GM18868 (cell line): ENCODE measurements around the gene THSD4.

Experiments
- ATAC-seq: cut with Tn5 transposase; IDR thresholded peaks from one replicate; pipeline ENCODE4 v1.9.1; 2021; ENCODE audit warnings: mild to moderate bottlenecking, moderate library complexity; ENCODE audit not compliant: unreplicated experiment

The THSD4 gene

GRCh38 chr15:71808311-71809020 lies 693.2 kb downstream of the THSD4 start:
- ATAC-seq = no peak

- ATAC-seq = no peak
These were observed 694.1 kb downstream of the THSD4 start for GRCh38 chr15:71809346-71809745.

- ATAC-seq = no peak
These were observed 695.2 kb downstream of the THSD4 start, which contains the start of gene NR2E3 for GRCh38 chr15:71810256-71811035. Gene NR2E3 (plus strand): TSS chr15:71810554. CDS start chr15:71810744, 190 bp downstream.

GRCh38 chr15:71811036-71811736 lies 695.9 kb downstream of the THSD4 start:
- ATAC-seq = no peak

- no peak for ATAC-seq
These were observed 696.8 kb downstream of the THSD4 start for GRCh38 chr15:71811752-71812735.

GRCh38 chr15:71812966-71813722 lies 697.9 kb downstream of the THSD4 start:
- ATAC-seq = no peak

GRCh38 chr15:71813723-71814470 lies 698.6 kb downstream of the THSD4 start:
- ATAC-seq = no peak

- no peak for ATAC-seq
These were observed 700.0 kb downstream of the THSD4 start for GRCh38 chr15:71815301-71815700.

- ATAC-seq = no peak
These were observed 702.1 kb downstream of the THSD4 start for GRCh38 chr15:71817351-71817750.

- ATAC-seq = no peak
These were observed 704.9 kb downstream of the THSD4 start for GRCh38 chr15:71820127-71820526.

GRCh38 chr15:71821547-71822129 lies 706.4 kb downstream of the THSD4 start:
- no peak for ATAC-seq

GRCh38 chr15:71822890-71823630 lies 707.8 kb downstream of the THSD4 start:
- ATAC-seq = no peak

GRCh38 chr15:71823801-71824200 lies 708.5 kb downstream of the THSD4 start:
- no peak for ATAC-seq

GRCh38 chr15:71825021-71825730 lies 709.9 kb downstream of the THSD4 start:
- ATAC-seq = no peak

- ATAC-seq = no peak
These were observed 710.9 kb downstream of the THSD4 start for GRCh38 chr15:71826196-71826595.

GRCh38 chr15:71830981-71831380 lies 715.7 kb downstream of the THSD4 start:
- no peak for ATAC-seq
